ENCODE results near the gene CNN3.
A peak's percentile ranks its signal among the peaks of the same experiment; 100 is the strongest.

The CNN3 gene

GRCh38 chr1:94926915-94927404 is at the start of gene CNN3:
Gene CNN3 (minus strand): TSS chr1:94927110. CDS start chr1:94926894, 216 bp downstream.
- DNase-seq: peak; percentile 69 to 76

- no peak for DNase-seq
Observed at GRCh38 chr1:94974824-94975223, 47.9 kb upstream of the CNN3 start.

GRCh38 chr1:94974241-94974640 is 47.3 kb upstream of the CNN3 start:
- DNase-seq: no peak

GRCh38 chr1:94973309-94973922 is 46.5 kb upstream of the CNN3 start:
- no peak for DNase-seq

- no peak for DNase-seq
Observed at GRCh38 chr1:94971491-94971924, 44.6 kb upstream of the CNN3 start.

- no peak for DNase-seq
Observed at GRCh38 chr1:94970783-94971182, 43.9 kb upstream of the CNN3 start.

- no peak for DNase-seq
Observed at GRCh38 chr1:94969137-94969536, 42.2 kb upstream of the CNN3 start.

- no peak for DNase-seq
Observed at GRCh38 chr1:94966033-94966432, 39.1 kb upstream of the CNN3 start.

- DNase-seq: no peak
Observed at GRCh38 chr1:94963864-94964263, 37.0 kb upstream of the CNN3 start.

GRCh38 chr1:94962409-94963265 is 35.7 kb upstream of the CNN3 start:
- DNase-seq: peak; percentile 24 to 46

- DNase-seq: no peak
Observed at GRCh38 chr1:94961988-94962387, 35.1 kb upstream of the CNN3 start.

GRCh38 chr1:94961582-94961981 is 34.7 kb upstream of the CNN3 start:
- DNase-seq: no peak

- no peak for DNase-seq
Observed at GRCh38 chr1:94958081-94958480, 31.2 kb upstream of the CNN3 start.

GRCh38 chr1:94955767-94956632 is 29.1 kb upstream of the CNN3 start:
- no peak for DNase-seq

- no peak for DNase-seq
Observed at GRCh38 chr1:94954263-94955220, 27.6 kb upstream of the CNN3 start.

- no peak for DNase-seq
Observed at GRCh38 chr1:94953746-94954145, 26.8 kb upstream of the CNN3 start.

GRCh38 chr1:94953107-94953506 is 26.2 kb upstream of the CNN3 start:
- DNase-seq: no peak

- DNase-seq: no peak
Observed at GRCh38 chr1:94952539-94952938, 25.6 kb upstream of the CNN3 start.

- no peak for DNase-seq
Observed at GRCh38 chr1:94951509-94952208, 24.7 kb upstream of the CNN3 start.

- DNase-seq: no peak
Observed at GRCh38 chr1:94951046-94951445, 24.1 kb upstream of the CNN3 start.
